ENCODE measurements around the gene TSPEAR. TPM values are rescaled to one million over a fixed set of nuclear protein-coding genes. Genes with fewer than 3 reads are reported as not detected.
A peak's percentile ranks its signal among the peaks of the same experiment; 100 is the strongest.
"Not testable (repeated sequence)": the region's sequence is repeated elsewhere in the genome, so short reads cannot be mapped to it uniquely, and the experiment has no call there.

The TSPEAR gene
- total RNA-seq, 3 donors from 2014 or later = not detected

DNA sequence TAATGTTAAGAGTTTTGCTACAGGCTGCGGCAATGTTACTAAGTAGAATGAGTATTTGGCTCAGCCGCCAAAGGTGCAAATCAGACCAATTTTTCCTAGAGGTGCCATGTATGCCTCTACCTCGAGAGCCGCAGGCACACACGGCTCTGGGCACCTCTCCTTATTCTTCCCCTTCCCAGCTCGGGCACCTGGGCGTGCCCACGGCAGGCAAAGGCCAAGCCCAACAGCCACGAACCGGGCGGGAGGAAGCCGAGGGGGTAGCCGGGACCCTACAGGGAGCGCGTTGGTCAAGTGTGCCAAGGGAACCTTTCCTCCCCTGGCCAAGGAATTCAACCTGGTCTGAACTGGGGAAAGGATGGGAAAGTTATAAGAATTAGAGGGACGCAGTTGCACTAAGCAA, 225.1 kb downstream of the TSPEAR start:
- H3K4me3 Mint-ChIP-seq = no peak overlapping the region

GRCh38 chr21:44485796-44486195, 225.6 kb downstream of the TSPEAR start:
- H3K27me3 Mint-ChIP-seq (ENCODE audit: low read depth) = peaks cover 10% of the 10 kb centered on the region
- peaks cover 6% of the 10 kb centered on the region for H3K4me1 Mint-ChIP-seq (ENCODE audit: low read depth)
- DNase-seq (no peak), ATAC-seq (peak; percentile 38 to 46)
- no peaks in the 10 kb centered on the region for H3K36me3 Mint-ChIP-seq (ENCODE audit: insufficient read depth)
- H3K9me3 Mint-ChIP-seq = no peaks in the 10 kb centered on the region
- H3K4me3 Mint-ChIP-seq = no peak overlapping the region

More for the DNA sequence above, 225.1 kb downstream of the TSPEAR start:
- DNase-seq = no peak
- no peak for ATAC-seq
- Mint-ChIP-seq H3K36me3 (ENCODE audit: insufficient read depth) (no peaks in the 10 kb centered on the region), H3K9me3 (no peaks in the 10 kb centered on the region), H3K27me3 (ENCODE audit: low read depth) (peaks cover 10% of the 10 kb centered on the region), H3K4me1 (ENCODE audit: low read depth) (peaks cover 6% of the 10 kb centered on the region)

- Mint-ChIP-seq H3K9me3 (no peaks in the 10 kb centered on the region), H3K27me3 (ENCODE audit: low read depth) (peaks cover 9% of the 10 kb centered on the region), H3K36me3 (ENCODE audit: insufficient read depth) (no peaks in the 10 kb centered on the region), H3K4me3 (peak overlapping the region; percentile 40), H3K4me1 (ENCODE audit: low read depth) (peaks cover 6% of the 10 kb centered on the region)
- peak; percentile 42 for DNase-seq
- ATAC-seq = peak; percentile 86 to 91
Observed at GRCh38 chr21:44485254-44485793, 226.0 kb downstream of the TSPEAR start.

DNA sequence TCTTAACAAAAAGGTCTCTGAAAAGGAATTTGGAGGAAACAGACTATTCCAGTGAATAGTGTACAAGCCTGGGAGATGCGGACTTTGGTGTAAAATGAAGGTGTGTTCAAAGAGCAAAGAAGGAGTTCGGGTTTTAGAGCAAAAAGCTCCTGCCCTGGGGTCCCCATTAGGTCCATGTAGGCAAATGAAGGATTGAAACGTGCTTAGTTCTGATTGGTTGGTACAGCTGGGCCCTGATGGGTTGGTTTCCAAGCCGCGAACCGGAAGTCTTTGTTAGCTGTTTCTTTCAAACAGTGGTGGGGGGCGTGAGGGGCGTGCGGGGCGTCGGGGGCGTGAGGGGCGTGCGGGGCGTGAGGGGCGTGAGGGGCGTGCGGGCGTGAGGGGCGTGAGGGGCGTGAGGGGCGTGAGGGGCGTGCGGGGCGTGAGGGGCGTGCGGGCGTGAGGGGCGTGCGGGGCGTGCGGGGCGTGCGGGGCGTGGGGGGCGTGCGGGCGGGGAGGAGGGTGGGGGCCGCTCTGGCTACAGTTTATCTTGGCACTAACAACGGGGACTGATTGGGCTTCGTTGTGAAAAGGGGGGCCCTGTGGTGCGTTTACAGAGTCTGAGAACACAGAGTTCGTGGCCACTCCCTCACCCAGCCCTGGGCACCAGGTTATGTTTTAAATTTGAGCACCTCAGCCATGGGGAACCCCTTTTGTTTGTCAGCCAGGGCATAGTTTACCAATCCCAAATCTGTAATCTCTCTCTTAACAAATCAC, 226.7 kb downstream of the TSPEAR start:
- H3K27me3 Mint-ChIP-seq (ENCODE audit: low read depth) = peaks cover 4% of the 10 kb centered on the region
- no peak overlapping the region for H3K4me3 Mint-ChIP-seq
- no peaks in the 10 kb centered on the region for H3K36me3 Mint-ChIP-seq (ENCODE audit: insufficient read depth)
- no peaks in the 10 kb centered on the region for H3K9me3 Mint-ChIP-seq
- no peak for DNase-seq
- no peak for ATAC-seq
- peaks cover 6% of the 10 kb centered on the region for H3K4me1 Mint-ChIP-seq (ENCODE audit: low read depth)

- no peaks in the 10 kb centered on the region for H3K36me3 Mint-ChIP-seq (ENCODE audit: insufficient read depth)
- no peak for ATAC-seq
Observed at GRCh38 chr21:44483288-44484237, 227.8 kb downstream of the TSPEAR start.

GRCh38 chr21:44482581-44483287, 228.6 kb downstream of the TSPEAR start:
- Mint-ChIP-seq H3K36me3 (ENCODE audit: insufficient read depth) (no peaks in the 10 kb centered on the region), H3K4me1 (ENCODE audit: low read depth) (peaks cover 11% of the 10 kb centered on the region), H3K9me3 (no peaks in the 10 kb centered on the region), H3K4me3 (no peak overlapping the region), H3K27me3 (ENCODE audit: low read depth) (peaks cover 4% of the 10 kb centered on the region)
- no peak for DNase-seq
- no peak for ATAC-seq

More at GRCh38 chr21:44483288-44484237, 227.8 kb downstream of the TSPEAR start:
- Mint-ChIP-seq H3K27me3 (ENCODE audit: low read depth) (peaks cover 4% of the 10 kb centered on the region), H3K9me3 (no peaks in the 10 kb centered on the region), H3K4me1 (ENCODE audit: low read depth) (peaks cover 11% of the 10 kb centered on the region), H3K4me3 (no peak overlapping the region)
- no peak for DNase-seq

DNA sequence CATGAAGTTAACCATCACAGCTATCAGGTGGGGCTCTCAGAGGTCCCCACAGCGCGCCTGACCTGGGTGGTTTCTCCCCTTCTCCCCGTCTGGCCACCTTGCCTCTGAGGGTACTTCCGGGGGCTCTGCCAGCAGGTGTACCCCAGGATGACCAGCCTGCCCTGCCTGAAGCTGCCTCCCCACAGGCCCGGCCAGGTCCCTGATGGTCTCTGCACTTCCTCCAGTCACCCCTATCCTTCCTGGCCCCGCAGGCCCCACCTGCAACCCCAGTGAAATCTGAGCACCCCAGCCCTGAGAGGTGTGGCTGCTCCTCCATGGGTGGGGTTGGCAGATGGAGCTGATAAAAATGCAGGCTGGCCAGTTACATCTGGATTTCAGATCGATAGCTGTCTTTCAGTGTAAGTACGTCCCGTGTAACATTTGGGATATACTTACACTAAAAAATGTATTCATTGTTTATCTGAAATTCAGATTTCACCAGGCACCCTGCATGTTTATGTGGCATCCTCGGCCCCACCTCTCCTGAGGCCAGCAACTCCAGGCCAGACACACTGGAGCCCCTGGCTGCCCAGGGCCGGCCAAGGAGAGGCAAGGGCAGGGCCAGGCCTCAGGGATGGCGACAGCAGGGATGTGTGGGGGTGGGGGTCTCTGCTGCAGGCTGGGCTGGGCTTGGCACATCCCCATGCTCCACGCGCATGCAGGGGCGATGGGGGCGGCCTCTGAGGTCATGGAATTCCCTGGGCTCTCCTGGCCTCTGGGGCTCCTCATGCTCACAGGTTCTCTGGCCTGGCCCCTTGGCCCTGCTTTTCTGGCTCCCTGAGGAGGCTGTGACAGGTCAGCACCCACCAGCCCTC, 230.9 kb downstream of the TSPEAR start:
- H3K36me3 Mint-ChIP-seq (ENCODE audit: insufficient read depth) = no peaks in the 10 kb centered on the region
- H3K27me3 Mint-ChIP-seq (ENCODE audit: low read depth) = peaks cover 4% of the 10 kb centered on the region
- H3K9me3 Mint-ChIP-seq = no peaks in the 10 kb centered on the region
- no peak overlapping the region for H3K4me3 Mint-ChIP-seq
- peaks cover 5% of the 10 kb centered on the region for H3K4me1 Mint-ChIP-seq (ENCODE audit: low read depth)
- DNase-seq (no peak), ATAC-seq (no peak)

DNA sequence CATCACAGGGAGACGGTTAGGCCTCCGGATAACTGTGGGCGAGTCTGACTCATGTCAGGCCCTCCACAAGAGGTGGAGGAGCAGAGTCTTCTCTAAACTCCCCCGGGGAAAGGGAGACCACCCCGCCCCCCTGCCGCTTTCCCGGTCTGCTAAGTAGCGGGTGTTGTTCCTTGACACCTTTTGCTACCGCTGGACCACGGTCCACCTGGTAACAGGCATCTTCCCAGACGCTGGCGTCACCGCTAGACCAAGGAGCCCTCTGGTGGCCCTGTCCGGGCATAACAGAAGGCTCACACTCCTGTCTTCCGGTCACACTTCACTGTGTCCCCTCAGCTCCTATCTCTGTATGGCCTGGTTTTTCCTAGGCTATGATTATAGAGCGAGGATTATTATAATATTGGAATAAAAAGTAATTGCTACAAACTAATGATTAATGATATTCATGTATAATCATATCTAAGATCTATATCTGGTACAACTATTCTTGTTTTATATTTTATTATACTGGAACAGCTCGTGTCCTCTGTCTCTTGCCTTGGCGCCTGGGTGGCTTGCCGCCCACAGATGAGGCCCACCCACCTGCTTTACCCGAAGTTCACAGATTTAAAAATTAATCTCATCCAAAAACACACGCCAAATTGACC, 231.7 kb downstream of the TSPEAR start:
- H3K4me3 Mint-ChIP-seq; H3K36me3 Mint-ChIP-seq (ENCODE audit: insufficient read depth); H3K4me1 Mint-ChIP-seq (ENCODE audit: low read depth); ATAC-seq; H3K9me3 Mint-ChIP-seq; H3K27me3 Mint-ChIP-seq (ENCODE audit: low read depth): not testable (repeated sequence)
- peak; percentile 28 for DNase-seq

- Mint-ChIP-seq H3K4me1 (ENCODE audit: low read depth) (peaks cover 5% of the 10 kb centered on the region), H3K27me3 (ENCODE audit: low read depth) (peaks cover 1% of the 10 kb centered on the region), H3K4me3 (no peak overlapping the region), H3K36me3 (ENCODE audit: insufficient read depth) (no peaks in the 10 kb centered on the region), H3K9me3 (no peaks in the 10 kb centered on the region)
- no peak for DNase-seq
- no peak for ATAC-seq
Observed at GRCh38 chr21:44478801-44479167, 232.6 kb downstream of the TSPEAR start.

- Mint-ChIP-seq H3K36me3 (ENCODE audit: insufficient read depth) (no peaks in the 10 kb centered on the region), H3K27me3 (ENCODE audit: low read depth) (peaks cover 1% of the 10 kb centered on the region), H3K4me3 (no peak overlapping the region), H3K9me3 (no peaks in the 10 kb centered on the region), H3K4me1 (ENCODE audit: low read depth) (peaks cover 5% of the 10 kb centered on the region)
- DNase-seq (no peak), ATAC-seq (no peak)
Observed at GRCh38 chr21:44478124-44478800, 233.1 kb downstream of the TSPEAR start.

DNA sequence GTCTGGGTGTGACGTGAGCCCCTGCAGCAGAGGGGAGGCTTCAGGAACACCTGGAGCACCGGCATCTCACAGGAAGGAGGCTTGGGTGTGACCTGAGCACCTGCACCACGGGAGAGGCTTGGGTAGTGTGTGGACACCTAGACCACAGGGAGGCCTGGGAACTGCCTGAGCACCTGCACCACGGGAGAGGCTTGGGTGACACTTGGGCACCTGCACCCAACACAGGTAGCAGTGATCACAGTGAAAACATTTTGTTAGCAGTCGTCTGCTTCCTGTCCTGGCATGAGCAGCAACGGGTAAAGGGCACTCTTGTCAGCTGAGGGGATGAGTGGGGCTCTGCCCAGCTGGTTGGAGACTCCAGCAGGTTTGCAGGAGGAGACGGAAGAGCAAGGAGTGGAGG, 233.7 kb downstream of the TSPEAR start:
- no peak for DNase-seq
- Mint-ChIP-seq H3K9me3 (no peaks in the 10 kb centered on the region), H3K4me3 (no peak overlapping the region), H3K27me3 (ENCODE audit: low read depth) (no peaks in the 10 kb centered on the region), H3K4me1 (ENCODE audit: low read depth) (peaks cover 5% of the 10 kb centered on the region), H3K36me3 (ENCODE audit: insufficient read depth) (no peaks in the 10 kb centered on the region)
- no peak for ATAC-seq

- no peak for DNase-seq
- H3K4me3 Mint-ChIP-seq = no peak overlapping the region
- H3K36me3 Mint-ChIP-seq (ENCODE audit: insufficient read depth) = no peaks in the 10 kb centered on the region
- no peak for ATAC-seq
- H3K9me3 Mint-ChIP-seq = no peaks in the 10 kb centered on the region
- H3K27me3 Mint-ChIP-seq (ENCODE audit: low read depth) = no peaks in the 10 kb centered on the region
- H3K4me1 Mint-ChIP-seq (ENCODE audit: low read depth) = peaks cover 5% of the 10 kb centered on the region
Observed at GRCh38 chr21:44477131-44477530, 234.2 kb downstream of the TSPEAR start.

Data from activated T-cell treated with anti-CD3 and anti-CD28 coated beads, Interleukin-2, amount 50 U/mL, for 4 hours (primary cell).